HG03575 (cell line): ENCODE data around the gene SPART.
"Not testable (repeated sequence)": the region's sequence is repeated elsewhere in the genome, so short reads cannot be mapped to it uniquely, and the experiment has no call there.

Experiments used
- ATAC-seq: cut with Tn5 transposase; IDR thresholded peaks from one replicate; pipeline ENCODE4 v1.9.1; 2021; ENCODE audit not compliant: unreplicated experiment, insufficient number of reproducible peaks, low FRiP score; ENCODE audit errors: extremely low read depth

SPART gene

DNA sequence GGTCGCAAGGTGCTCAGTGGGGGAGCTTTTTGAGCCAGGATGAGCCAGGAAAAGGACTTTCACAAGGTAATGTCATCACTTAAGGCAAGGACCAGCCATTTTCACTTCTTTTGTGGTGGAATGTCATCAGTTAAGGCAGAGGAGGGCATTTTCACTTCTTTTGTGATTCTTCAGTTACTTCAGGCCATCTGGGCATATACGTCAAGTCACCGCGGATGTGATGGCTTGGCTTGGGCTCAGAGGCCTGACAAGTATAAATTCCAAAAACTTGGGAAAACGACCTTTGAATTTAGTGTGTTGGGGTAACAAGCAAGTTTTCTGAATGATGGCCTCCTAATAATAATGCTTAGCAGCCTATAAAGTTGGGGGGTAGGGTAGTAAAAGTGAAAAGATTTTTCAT, 21.3 kb downstream of the SPART start:
- not testable (repeated sequence) for ATAC-seq

- ATAC-seq: no peak
These were observed 22.1 kb downstream of the SPART start for GRCh38 chr13:36323951-36324566.

GRCh38 chr13:36323408-36323807, 22.8 kb downstream of the SPART start:
- no peak for ATAC-seq

DNA sequence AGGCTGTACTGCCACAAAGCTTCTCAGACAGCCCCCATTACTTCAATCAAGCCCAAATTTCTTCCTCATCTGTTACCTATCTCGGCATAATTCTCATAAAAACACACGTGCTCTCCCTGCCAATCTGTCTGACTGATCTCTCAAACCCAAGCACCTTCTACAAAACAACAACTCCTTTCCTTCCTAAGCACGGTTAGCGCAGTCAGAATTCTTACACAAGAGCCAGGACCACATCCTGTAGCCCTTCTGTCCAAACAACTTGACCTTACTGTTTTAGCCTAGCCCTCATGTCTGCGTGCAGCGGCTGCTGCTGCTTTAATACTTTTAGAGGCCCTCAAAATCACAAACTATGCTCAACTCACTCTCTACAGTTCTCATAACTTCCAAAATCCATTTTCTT, 26.4 kb downstream of the SPART start:
- ATAC-seq: not testable (repeated sequence)

DNA sequence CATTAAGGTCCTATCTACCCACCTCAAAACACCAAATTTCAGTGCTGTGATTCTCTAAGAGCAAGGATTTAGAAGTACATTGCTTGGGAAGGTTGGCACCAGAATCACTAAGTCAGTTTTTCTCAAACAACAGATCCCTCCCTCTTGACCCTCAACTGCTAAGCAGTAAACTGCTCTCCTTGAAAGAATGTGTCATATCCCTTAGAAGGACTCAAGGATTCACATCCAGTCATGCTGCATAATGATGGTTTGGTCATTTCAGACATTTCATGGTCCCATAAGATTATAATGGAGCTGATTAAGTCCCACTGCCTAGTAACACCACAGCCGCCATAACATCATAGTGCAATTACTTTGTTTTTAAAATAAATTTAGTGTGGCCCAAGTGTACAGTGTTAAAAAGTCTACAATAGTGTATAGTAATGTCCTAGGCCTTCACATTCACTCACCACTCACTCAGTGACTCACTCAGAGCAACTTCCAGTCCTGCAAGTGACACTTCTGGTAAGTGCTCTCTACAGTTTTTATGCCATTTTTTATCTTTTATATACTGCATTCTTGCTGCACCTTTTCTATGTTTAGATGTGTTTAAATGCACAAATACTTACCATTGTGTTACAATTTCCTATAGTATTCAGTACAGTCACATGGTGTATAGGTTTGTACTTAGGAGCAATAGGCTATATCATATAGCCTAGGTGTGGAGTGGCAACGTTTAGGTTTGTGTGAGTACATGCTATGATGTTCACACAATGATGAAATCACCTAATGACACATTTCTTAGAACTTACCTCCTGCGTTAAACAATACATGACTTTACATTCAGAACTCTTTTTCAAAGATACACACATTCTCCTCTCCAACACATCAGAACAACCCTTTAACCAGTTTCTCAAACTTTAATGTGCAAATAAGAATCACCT, 32.9 kb downstream of the SPART start:
- ATAC-seq: no peak

DNA sequence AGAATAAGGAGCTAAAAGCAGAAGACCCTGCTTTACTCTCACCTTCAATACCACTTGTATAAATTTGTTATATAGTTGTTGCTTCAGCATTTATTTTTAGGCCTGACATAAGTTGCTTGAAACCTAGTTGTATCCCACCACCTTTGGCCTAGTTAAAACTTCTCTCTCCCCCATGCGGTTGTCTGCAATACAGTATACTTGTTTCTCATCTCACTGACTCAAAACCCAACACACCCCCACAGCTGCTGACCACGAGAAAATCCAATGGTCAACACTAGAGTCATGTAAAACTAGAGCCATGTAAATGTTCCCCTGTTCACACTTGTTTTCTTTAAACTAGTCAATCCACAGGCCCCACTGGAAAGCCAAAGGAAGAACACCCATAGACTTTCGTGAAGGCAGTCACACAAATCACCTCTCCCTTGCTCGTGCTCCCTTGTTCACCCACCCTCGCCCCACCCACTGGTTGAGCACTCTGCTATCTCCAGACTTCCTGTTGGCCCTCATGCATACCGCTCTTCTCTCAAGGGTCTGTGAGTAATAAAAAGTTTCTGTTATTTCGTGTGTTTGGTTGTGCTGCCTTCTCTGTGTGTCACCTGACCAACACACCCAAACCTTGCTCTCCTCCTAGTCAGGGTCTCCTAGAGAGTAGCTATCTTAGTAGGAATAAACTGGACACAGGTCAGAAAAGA, 35.6 kb downstream of the SPART start:
- no peak for ATAC-seq

GRCh38 chr13:36302289-36302688, 43.9 kb downstream of the SPART start:
- ATAC-seq: no peak

GRCh38 chr13:36299469-36299868, 46.7 kb downstream of the SPART start:
- ATAC-seq: not testable (repeated sequence)

GRCh38 chr13:36298535-36299068, 47.6 kb downstream of the SPART start:
- ATAC-seq: no peak

DNA sequence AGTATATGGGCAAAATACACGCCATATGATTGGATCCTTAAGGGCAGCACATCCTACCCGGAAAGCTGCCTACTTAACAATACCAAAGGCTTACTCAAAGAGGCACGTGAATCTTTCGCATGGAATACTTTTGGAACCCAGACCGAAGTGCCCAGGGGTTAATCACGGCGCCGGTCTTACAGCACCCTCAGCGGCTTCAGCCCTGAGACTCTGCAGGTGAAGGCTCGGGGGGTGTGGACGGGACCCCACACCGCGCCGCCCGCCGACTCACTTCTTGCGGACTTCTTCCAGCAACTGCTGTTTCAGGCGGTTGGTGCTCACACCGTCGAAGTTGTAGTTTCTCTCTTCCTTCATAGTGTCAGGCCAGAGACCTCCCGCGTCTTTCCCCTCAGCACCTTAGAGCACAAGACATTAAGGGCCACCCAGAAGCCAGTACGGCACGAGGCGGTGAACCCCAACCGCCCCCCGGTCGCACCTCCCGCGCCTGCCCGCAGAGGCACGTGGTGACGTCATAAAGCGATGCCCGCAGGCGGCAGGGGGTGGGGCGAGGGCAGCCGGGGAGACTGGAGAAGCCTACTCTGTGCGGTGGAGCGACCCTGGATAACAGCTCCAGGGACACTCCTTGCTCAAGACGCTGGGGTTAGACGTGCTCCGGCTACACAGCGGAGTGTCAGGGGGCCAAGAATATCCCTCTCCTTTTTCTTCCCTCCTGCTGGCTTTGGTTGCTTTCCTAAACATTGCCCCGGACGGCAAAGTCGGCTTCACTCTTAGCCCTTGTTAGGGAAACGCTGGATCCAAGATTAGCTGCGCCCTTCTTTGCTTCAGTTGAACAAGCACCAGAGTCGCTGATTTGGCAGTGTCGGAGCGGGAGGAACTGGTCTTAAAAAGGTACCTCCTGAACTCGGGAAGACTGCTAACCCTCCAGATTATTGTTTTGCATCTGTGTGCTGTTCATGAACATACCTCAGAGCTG, 48.5 kb downstream of the SPART start, which contains the start of gene CCDC169:
CCDC169 (minus strand) TSS at position 449 of the 973 bp plus-strand sequence; CDS start at position 354, 95 bp downstream.
- no peak for ATAC-seq

GRCh38 chr13:36294096-36294495, 52.1 kb downstream of the SPART start:
- ATAC-seq: no peak

GRCh38 chr13:36293497-36293896, 52.7 kb downstream of the SPART start:
- ATAC-seq: no peak

DNA sequence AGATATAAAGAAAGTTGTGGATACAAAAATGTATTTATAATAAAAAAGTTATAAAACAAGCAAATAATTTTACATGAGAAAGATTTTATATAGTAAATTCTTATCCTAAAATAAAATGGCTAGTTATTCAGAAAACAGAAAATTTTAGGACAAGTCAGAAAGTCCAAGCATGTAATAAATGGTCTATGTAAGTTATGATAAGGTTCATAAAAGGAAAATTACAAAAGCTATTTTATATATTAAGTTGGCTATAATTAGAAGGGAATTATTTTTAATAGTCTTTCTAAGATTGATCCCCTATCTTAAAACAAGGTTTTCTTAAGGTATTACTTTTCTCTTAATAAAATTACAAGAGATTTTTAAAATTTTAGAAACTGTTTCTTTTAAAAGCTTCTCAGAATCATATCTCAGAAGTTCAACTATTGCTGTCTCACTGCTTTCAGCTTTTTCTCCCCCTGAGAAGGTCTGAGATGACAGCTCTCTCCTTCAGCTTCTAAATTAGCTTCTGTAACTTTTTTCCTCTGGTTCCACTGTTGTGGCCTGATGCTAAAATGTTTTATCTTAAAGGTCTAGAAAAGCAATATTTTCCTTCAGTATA, 57.3 kb downstream of the SPART start:
- no peak for ATAC-seq

DNA sequence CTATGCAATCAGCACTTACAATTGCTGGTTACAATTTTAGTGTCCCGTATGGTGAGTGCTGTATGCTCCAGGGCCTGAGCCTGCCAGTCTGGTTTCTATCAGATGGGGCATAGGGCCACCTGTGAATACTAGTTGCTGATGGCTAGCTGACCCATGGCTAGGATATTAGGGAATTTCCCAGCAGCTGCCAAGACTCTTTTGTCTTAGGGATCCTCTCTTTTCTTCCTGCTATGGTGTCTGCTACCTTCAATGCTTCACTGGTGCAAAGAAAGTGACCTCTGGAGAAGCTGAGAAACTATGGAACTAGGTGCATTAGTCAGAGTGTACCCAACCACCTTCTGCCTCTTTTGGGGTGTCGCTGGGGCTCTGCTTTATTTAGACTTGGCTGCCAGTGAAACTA, 60.2 kb downstream of the SPART start:
- no peak for ATAC-seq

DNA sequence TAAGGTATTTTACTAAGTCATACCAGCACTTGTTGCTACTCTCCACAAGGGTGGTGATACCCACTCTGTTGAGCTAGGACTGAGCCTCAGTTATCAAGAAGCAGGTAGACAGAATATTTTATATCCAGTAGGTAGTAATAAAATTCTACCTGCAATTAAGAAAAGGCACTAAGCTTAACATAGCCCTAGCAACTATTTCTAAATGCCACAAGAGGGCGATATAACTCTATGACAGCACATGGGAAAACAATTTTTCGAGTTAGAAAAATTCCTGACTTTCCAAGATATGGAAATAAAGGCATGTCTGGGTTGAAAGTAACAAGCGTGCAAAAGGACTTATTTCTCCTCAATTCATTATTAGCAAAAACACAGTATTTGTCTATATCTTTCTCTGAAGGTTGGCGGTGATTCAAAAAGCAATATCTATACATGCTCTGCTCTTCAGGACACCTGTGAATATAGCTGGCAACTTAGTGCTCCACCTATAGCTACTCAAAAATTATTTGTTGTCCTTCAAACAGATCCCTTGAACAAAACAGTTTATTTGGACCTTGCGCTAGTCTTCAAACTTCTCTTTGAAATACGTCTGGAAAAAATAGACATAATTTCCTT, 63.3 kb downstream of the SPART start:
- ATAC-seq: no peak

DNA sequence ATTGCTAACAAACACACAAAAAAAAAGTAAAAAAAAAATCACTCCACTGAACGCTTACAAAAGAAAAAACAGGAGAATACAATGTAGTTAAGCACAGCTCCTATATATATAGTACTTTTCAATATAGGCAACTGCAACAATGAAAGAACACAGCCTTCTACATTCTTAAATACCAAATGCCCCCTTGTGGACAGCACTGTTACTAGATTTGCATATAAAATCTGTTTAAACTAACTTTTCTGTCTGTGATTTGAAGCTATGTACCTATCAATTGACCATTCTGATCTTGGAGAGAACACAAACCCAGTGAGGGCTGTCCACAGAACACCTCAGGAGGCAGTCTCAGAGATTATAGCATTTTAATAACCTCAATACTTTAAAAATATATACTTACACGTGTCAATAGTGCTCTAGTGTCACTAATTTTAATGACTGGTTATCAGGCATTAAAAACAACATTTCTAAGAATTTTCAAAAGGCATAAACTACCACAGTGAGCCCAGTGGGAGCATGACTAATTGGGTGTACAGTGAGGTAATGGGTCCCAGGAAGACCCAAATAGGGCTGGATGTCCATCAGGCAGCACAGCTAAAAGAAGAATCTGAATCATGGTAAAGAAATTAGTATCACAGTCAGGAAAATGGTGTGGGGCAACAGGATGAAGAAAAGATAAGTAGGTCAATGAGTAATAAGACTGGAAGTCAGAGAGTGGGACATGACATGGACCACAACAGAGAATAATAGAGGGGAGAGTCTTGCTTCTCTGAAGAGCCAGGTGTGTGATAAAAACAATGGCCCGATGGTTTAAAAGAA, 70.8 kb downstream of the SPART start:
- no peak for ATAC-seq

GRCh38 chr13:36273431-36273830, 72.8 kb downstream of the SPART start:
- ATAC-seq: no peak
